HG03159 (cell line): ENCODE measurements around the gene ANKS1A.

Source experiments
- ATAC-seq: cut with Tn5 transposase; IDR thresholded peaks from one replicate; pipeline ENCODE4 v1.9.1; 2021; ENCODE audit warnings: mild to moderate bottlenecking, moderate library complexity; ENCODE audit not compliant: unreplicated experiment

The ANKS1A gene

DNA sequence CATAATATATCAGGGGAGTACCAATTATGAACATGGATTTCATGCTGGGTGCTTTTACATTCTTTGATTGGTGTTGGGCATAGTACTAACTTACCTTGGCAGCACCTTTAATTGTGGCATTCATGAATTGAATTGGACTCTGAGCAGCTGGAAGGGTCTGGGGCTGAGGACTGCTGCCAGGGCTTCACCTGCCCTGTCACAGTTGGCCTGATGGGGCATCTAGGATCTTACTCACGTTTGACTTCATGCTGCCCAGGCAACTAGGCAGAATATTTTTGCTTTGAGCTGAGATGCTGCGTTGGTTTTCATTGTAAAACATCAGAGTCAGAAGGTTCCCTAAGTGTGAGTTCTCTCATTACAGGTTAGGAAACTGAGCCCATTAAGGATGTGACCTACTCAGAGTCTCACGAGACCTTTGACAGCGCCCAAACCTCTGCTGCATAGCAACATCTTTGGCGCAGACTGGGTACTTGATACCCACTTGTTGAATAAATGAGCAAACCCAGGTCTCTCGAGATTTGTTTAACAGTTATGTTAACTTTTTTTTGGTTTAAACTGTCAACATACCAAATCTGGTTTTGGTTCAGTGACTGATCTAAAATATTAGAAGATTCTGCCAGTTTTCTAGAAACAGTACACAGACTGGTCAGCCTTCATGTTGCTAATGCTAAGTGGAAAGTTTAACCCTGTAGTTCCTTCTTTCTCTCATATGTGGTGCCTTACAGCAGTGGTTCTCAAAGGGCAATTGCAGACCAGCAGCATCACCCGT, 147.2 kb downstream of the ANKS1A start:
- no peak for ATAC-seq

DNA sequence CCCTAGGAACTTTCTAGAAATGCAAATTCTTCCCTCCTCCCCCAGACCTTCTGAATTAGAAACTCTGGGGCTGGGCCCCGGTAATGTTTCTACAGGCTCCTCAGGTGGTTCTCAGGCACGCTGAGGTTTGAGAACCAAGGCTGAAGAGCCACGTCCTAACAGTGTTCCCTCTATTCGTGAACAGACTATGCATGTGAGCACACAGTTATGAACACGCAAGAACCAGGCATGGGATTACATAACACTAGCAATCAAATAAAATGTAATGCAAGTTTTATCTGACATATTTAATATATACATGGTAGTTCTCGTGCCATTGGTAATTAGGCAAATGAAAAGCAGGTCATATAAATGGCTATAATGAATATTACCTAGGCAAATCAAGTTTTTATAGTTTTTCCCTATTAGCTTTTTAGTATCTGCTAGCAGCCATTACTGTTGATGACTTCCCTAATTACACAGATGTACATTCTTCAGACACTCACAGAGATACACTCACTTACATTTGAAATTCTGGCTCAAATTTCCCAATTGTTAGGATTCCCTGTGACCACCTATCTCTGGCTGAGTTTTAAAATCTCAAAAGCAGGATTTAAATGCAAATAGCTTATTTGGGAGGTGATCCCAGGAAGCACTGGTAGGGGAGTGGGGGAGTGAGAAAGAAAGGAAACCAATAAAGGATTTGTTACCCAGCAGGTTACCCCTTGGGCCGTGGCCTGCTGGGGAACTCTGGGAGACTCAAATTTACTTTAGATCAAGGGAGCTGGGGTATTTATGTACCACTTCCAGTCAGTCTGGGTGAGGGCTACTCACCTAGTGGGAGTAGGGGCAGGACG, 148.0 kb downstream of the ANKS1A start:
- ATAC-seq: no peak

- no peak for ATAC-seq
Observed at GRCh38 chr6:35037664-35038038, 148.6 kb downstream of the ANKS1A start.

DNA sequence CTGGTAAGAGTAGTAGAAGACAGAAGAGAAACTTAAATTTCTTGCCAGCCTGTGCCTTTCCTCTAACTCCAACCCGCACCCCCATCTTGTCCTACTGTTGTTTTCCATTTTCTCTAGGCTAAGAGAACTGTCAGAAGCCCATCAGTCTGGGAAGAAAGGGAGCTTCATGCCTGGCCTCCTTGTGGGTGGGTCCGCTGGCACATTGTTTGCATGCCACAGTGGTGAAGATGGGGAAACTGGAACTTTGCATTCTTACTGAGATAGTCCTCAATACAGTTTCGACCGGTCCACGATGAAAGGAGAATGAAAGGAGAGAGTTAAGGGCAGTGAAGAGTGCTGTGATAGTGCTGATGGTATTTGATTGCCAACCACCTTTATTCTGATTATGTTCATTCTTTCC, 149.0 kb downstream of the ANKS1A start:
- ATAC-seq: no peak

GRCh38 chr6:35040398-35040797, 151.3 kb downstream of the ANKS1A start:
- ATAC-seq: no peak

- ATAC-seq: no peak
Observed at GRCh38 chr6:35041086-35041861, 152.2 kb downstream of the ANKS1A start.

DNA sequence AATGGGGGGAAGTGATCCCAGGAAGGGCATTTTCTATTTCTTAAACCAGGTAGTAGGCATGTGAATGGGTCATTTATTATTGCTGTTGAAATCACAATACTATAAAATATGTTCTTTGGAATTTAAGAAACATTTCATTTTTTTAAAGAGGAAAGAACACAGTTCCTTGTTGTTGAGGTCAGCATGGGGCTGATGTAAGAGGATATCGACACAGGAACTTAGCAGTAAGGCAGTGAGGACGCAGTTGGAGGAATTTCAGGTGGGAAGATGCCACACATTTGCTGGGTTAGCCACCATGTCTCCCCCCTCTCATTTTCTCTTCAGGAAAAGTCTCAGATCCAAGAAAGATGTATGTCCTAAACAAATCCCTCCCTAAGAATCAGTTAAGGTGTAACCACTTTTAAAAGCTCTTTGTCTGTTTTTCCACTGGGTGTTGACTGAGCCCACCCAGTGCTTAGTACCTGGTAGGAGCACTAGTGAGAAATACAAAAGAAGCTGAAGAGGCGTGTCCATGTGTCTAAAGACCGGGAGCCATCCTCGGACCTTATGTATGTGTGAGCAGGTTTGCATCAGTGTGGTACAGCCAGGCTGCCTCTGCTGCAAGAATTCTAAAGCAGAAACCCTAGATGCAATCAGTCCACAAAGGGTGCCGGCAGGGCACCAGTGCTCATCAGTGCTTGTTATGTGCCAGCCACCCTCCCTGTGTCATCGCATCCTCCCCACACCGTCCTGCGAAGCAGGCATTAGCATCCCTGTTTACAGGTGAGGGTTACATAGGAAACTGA, 153.2 kb downstream of the ANKS1A start:
- ATAC-seq: no peak

DNA sequence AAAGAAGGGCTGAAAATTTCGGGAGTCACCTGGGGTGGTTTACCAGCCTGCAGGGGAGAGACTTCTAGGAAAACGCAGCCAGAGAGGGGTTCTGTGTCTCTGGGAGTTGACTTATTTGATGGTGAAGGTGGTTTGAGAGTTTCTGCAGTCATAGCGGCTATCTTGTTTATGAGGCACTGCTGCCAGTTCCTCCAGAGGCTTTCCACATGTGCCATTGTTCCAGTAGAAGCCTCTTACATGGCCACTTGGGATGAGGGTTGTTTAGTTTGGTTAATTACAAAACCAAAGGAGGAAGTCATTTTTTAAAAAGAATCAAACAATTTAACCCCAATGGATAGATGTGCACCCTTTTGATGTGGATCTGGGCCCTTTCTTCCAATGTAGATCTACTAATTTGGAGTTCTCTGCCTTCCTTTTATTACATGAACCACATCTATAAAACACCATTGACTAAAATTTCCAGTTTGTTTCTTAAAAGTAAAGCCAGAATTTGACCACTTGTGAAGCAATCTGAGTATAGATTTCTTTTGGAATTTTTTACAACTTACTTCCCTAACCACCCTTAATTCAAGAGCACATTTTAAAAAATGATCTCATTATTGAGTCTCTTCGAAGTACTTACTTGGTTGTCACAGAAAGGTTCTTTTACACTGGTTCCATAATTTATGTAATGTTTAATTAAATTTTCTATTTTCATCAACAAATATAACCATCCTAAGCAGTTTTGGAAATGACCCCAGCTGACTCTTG, 154.5 kb downstream of the ANKS1A start:
- no peak for ATAC-seq

GRCh38 chr6:35044145-35044745, 155.2 kb downstream of the ANKS1A start:
- no peak for ATAC-seq

DNA sequence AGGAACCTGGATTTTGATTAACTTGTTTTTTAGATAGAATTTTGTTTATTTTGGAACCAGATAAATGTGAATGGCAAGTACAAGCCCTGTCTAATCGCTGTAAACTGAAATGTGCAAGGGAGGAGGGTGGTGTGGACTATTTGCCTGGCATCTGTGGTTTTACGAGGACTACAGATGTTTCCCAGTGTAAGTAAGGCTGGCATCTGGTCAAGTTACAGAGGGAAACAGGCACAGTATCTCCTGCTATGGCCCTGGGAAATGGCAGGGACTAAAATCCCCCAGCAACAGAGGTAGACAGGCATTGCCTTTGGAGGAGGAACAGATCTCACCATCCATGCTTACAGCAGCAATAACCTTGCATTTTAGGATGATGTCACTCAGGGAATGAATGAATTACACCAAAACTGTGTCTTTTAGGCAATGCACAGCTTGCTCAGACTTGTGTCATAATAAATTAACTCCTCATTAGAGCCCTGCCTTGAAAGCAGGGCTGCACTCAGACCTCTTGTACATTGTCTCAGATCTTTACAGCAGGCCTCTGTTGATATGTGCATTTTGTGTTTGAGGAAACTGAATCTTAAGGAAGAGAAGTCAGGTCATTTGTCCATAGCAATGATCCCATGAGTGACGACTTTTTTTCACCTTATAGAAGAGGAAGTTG, 155.8 kb downstream of the ANKS1A start:
- ATAC-seq: no peak

GRCh38 chr6:35046103-35046502, 157.0 kb downstream of the ANKS1A start:
- ATAC-seq: no peak

GRCh38 chr6:35046862-35047261, 157.8 kb downstream of the ANKS1A start:
- no peak for ATAC-seq

DNA sequence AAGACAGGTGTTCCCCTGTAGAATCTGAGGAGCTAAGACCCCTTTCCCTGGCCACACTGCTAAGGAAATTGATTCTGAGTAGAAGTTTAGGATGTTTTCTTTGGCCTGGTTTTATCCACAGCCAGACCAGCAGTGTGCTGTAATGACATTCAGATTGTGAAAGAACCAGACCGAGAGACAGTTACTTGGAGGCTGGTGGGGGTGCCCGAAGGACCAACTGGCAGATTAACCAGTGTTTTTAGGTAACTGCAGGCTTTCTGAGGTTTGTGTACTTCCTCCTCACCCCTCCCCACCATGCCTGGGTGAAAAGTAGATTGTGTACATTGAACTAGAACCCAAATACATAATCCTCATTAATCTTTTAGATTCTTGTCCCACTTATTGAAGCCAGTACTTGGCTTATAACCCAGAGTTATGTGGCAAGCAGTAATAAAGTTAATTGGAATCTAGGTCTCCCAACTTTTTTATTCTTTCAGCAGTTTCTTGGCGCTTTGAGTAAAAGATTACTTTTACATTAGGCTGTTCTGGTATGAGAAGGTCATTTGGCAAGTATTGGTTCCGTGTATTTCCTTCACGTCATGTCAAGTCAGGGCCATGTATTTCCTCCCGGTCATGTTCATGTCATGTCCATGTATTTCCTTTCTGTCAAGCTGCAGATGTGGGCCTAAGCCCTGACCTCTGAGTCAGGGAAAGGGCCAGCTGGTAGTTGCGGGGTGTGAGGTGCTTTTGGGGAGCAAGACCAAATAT, 158.4 kb downstream of the ANKS1A start:
- ATAC-seq: no peak

DNA sequence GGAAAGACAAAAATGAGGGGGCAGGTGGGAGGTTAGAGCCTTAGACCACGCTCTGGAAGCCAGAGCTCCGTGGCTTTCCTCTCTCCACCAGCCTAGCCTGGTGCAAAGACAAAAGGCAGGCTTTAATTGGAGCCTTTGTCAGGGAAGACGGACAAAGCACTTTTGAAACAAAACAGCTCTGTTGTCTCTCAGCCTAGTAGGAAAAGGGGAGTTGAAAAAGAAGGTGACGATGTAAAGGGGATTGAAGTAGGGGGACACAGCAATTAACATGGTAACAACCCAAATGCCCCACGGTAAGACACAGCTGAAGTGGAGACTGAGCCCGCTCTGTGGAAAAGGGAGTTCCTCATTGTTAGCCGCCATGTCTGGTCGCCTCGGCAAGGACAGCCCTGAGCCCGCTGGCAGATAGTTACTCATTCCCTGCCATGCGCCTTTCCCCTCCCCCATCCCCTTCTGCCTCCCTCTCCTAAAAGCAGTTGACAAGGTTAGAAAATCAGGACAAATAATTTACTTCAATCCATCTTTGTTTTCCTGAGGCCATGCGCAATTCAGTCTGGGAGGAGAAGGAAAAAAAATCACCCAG, 159.1 kb downstream of the ANKS1A start:
- no peak for ATAC-seq

GRCh38 chr6:35048631-35049083, 159.6 kb downstream of the ANKS1A start:
- no peak for ATAC-seq

DNA sequence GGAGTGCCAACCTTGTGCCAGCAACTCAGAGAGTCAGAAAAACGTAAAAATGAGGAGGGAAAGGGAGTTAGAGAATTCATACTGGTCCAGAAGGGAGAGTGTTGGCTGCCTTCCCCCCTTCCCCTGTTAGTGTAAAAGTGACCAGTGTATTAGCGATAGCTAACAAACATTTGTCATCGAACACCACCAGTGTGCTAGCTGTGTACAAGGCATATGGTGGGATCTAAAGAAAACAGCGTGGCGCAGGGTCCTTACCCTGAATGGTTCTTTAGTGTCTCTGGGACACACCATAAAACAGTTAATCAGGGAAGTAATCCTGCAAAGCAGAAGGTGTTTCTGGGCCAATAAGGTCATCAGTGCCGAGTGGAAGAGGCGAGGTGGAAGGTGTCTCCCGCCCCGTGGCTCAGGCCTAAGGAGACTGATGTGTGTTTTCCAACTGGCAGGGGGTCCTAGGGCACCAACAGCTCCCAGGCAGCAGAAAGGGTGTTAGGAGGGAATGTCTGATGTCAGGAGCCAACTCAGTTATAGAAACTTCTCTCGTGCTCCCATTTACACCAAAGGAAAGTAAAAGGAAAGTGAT, 160.2 kb downstream of the ANKS1A start:
- ATAC-seq: no peak

DNA sequence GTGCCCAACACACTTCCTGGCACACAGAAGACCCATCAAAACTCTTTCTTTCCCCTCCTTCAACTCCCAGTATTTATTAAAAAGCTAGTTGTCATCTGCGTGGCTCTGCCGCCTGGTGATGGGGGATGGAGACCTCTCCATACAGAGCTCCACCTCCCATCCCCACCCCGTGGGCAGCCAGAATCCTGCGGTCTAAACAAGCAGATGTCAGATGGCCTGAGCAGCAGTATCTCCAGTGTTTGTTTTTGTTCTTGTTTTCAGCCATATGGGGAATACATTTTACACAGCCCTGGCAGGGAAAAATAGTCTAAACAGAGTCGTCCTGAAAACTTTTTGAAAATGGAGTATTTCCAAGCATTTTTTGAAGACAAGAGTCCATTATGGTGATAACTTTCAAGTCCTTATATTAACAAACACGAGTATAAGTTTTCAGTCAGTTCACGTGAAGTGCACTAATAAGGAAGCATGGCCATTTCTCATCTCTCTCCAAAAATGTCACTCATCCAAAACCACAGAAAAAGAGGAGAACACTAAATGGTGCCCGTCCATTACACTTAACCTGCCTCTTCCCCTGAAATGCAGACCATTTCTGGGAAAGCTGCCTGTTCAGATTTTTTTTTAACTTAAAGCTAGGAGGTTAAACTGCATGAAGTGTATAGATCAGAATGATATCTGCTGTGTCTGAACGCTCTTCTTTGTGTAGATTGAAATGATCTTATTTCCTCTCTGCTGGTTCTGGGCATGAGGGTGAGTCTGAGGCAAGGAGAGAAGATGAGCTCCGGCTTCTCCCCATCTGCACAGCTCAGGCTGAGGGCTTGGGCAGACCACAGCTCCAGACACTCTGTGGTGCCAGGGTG, 161.1 kb downstream of the ANKS1A start:
- ATAC-seq: no peak
